ENCODE measurements around the gene PDE7B. TPM values are rescaled to one million over a fixed set of nuclear protein-coding genes. Genes with fewer than 3 reads are reported as not detected.
A peak's percentile ranks its signal among the peaks of the same experiment; 100 is the strongest.

PDE7B gene
- total RNA-seq, 4 donors from 2014 or later, result 12.9 to 22.5 (median 16.4) TPM

GRCh38 chr6:135937106-135937505, 85.6 kb downstream of the PDE7B start:
- H3K9me3 ChIP-seq, result no peaks in the 10 kb centered on the region
- TF ChIP-seq CTCF (IDR thresholded peaks at IDR 0.05), result no peak
- TF ChIP-seq POLR2A (IDR thresholded peaks at IDR 0.05), result no peak
- WGBS, 2 donors, result 96% methylated on average over 6 of the region's 6 CpGs
- no peak overlapping the region for H3K4me3 ChIP-seq
- DNase-seq (ENCODE audit: low spot score in 2 of 2), result no peak
- H3K27ac ChIP-seq, result peak overlapping the region in 2 of 4 donors; percentile 60 to 63
- no peaks in the 10 kb centered on the region for H3K27me3 ChIP-seq
- H3K4me1 ChIP-seq, result peaks cover 0 to 31% (median 0%) of the 10 kb centered on the region in 4 donors
- no peaks in the 10 kb centered on the region for H3K36me3 ChIP-seq

- no peaks in the 10 kb centered on the region for H3K36me3 ChIP-seq
Measured at GRCh38 chr6:135938576-135939207, 87.2 kb downstream of the PDE7B start.

GRCh38 chr6:135939208-135939591, 87.7 kb downstream of the PDE7B start:
- H3K36me3 ChIP-seq, result no peaks in the 10 kb centered on the region
- no peaks in the 10 kb centered on the region for H3K27me3 ChIP-seq
- WGBS, 2 donors, result 41 to 50% methylated on average over 7 of the region's 7 CpGs
- H3K9me3 ChIP-seq, result no peaks in the 10 kb centered on the region
- peak overlapping the region; percentile 21 to 86 (median 65) for H3K27ac ChIP-seq
- peaks cover 0 to 31% (median 0%) of the 10 kb centered on the region in 4 donors for H3K4me1 ChIP-seq
- peak overlapping the region in 1 of 4 donors; percentile 30 for H3K4me3 ChIP-seq
- TF ChIP-seq EP300 (IDR thresholded peaks at IDR 0.05) (no peak), CTCF (IDR thresholded peaks at IDR 0.05) (no peak), POLR2A (IDR thresholded peaks at IDR 0.05) (no peak)
- DNase-seq (ENCODE audit: low spot score in 2 of 2), result no peak

More at GRCh38 chr6:135938576-135939207, 87.2 kb downstream of the PDE7B start:
- peaks cover 0 to 31% (median 0%) of the 10 kb centered on the region in 4 donors for H3K4me1 ChIP-seq
- WGBS, 2 donors, result 21 to 31% methylated on average over 9 of the region's 9 CpGs
- no peak for DNase-seq (ENCODE audit: low spot score in 2 of 2)
- TF ChIP-seq CTCF (IDR thresholded peaks at IDR 0.05), result peak; percentile 23 to 64 (median 44)
- peak in 1 of 2 donors; percentile 18 for TF ChIP-seq EP300 (IDR thresholded peaks at IDR 0.05)
- TF ChIP-seq POLR2A (IDR thresholded peaks at IDR 0.05), result no peak
- H3K27me3 ChIP-seq, result no peaks in the 10 kb centered on the region
- H3K4me3 ChIP-seq, result peak overlapping the region in 1 of 4 donors; percentile 30
- no peaks in the 10 kb centered on the region for H3K9me3 ChIP-seq
- H3K27ac ChIP-seq, result peak overlapping the region; percentile 21 to 86 (median 65)

- Histone ChIP-seq H3K4me1 (peaks cover 0 to 28% (median 0%) of the 10 kb centered on the region in 4 donors), H3K27me3 (no peaks in the 10 kb centered on the region), H3K27ac (no peak overlapping the region), H3K36me3 (no peaks in the 10 kb centered on the region), H3K9me3 (no peaks in the 10 kb centered on the region), H3K4me3 (no peak overlapping the region)
- DNase-seq (ENCODE audit: low spot score in 2 of 2), result no peak
- WGBS, 2 donors, result 52 to 91% methylated on average over 5 of the region's 5 CpGs
- TF ChIP-seq POLR2A (IDR thresholded peaks at IDR 0.05), result no peak
Measured at GRCh38 chr6:135940616-135941167, 89.2 kb downstream of the PDE7B start.

GRCh38 chr6:135941275-135942025, 89.9 kb downstream of the PDE7B start:
- DNase-seq (ENCODE audit: low spot score in 2 of 2), result no peak
- no peak overlapping the region for H3K4me3 ChIP-seq
- H3K4me1 ChIP-seq, result peaks cover 0 to 20% (median 0%) of the 10 kb centered on the region in 4 donors
- no peaks in the 10 kb centered on the region for H3K9me3 ChIP-seq
- WGBS, 2 donors, result 89 to 93% methylated on average over 1 of the region's 1 CpG
- H3K36me3 ChIP-seq, result no peaks in the 10 kb centered on the region
- no peak overlapping the region for H3K27ac ChIP-seq
- no peaks in the 10 kb centered on the region for H3K27me3 ChIP-seq
- TF ChIP-seq POLR2A (IDR thresholded peaks at IDR 0.05) (no peak), CTCF (IDR thresholded peaks at IDR 0.05) (no peak), EP300 (IDR thresholded peaks at IDR 0.05) (no peak)

All from tibial nerve (tissue), 4 donors.